ENCODE results near the gene TMEM63B. TPM values are rescaled to one million over a fixed set of nuclear protein-coding genes. Genes with fewer than 3 reads are reported as not detected.
A peak's percentile ranks its signal among the peaks of the same experiment; 100 is the strongest.

TMEM63B gene
- polyA plus RNA-seq, 3 donors, result 1.3 to 25.7 (median 1.9) TPM

GRCh38 chr6:44190715-44191114 lies 63.4 kb downstream of the TMEM63B start:
- no peaks in the 10 kb centered on the region for H3K27me3 ChIP-seq (ENCODE audit: control insufficient read depth in 2 of 2, insufficient read depth in 2 of 2, low read length in 2 of 2)
- no CpG with 5 or more reads among the region's 2 CpGs for WGBS (ENCODE audit: insufficient coverage)
- Mint-ChIP-seq H3K27me3 (ENCODE audit: low read depth in 3 of 3) (peaks cover 0 to 5% (median 2%) of the 10 kb centered on the region in 3 donors), H3K4me3 (no peak overlapping the region), H3K36me3 (no peaks in the 10 kb centered on the region), H3K9me3 (peaks cover 0 to 2% (median 0%) of the 10 kb centered on the region in 7 donors), H3K27ac (no peak overlapping the region), H3K4me1 (peaks cover 14% of the 10 kb centered on the region)
- H3K4me2 ChIP-seq (replicated peaks; ENCODE audit: extremely low read depth, low read length, poor library complexity, severe bottlenecking), result no peak overlapping the region
- H2AFZ ChIP-seq (ENCODE audit: insufficient read depth, low read depth, low read length, poor library complexity, severe bottlenecking), result no peak overlapping the region
- no peaks in the 10 kb centered on the region for H3K79me2 ChIP-seq (ENCODE audit: insufficient read depth, low read length)
- intact Hi-C loops (cut with micrococcal nuclease), result no loop called here
- H3K27ac ChIP-seq (ENCODE audit: low read depth in 1 of 2, low read length in 2 of 2), result no peak overlapping the region
- no peak for DNase-seq
- H3K4me3 ChIP-seq (replicated peaks in 1 of 3; ENCODE audit: low read depth in 2 of 3, low read length in 3 of 3), result no peak overlapping the region
- peaks cover 9% of the 10 kb centered on the region in 2 donors for H3K4me1 ChIP-seq (ENCODE audit: control insufficient read depth in 1 of 2, insufficient read depth in 2 of 2, low read length in 2 of 2)
- no peaks in the 10 kb centered on the region for H3K36me3 ChIP-seq (replicated peaks in 1 of 2; ENCODE audit: control insufficient read depth in 1 of 2, insufficient read depth in 2 of 2, low read length in 2 of 2)
- TF ChIP-seq CTCF (IDR thresholded peaks at IDR 0.05), result no peak
- H3K9ac ChIP-seq (ENCODE audit: insufficient read depth, low read length, poor library complexity, severe bottlenecking), result no peak overlapping the region
- no peaks in the 10 kb centered on the region for H3K9me3 ChIP-seq (replicated peaks in 1 of 2; ENCODE audit: control insufficient read depth in 1 of 2, insufficient read depth in 1 of 2, low read length in 2 of 2)
- H4K20me1 ChIP-seq (ENCODE audit: insufficient read depth, low read length), result no peaks in the 10 kb centered on the region

- Histone ChIP-seq H3K27me3 (ENCODE audit: control insufficient read depth in 2 of 2, insufficient read depth in 2 of 2, low read length in 2 of 2) (no peaks in the 10 kb centered on the region), H3K27ac (ENCODE audit: low read depth in 1 of 2, low read length in 2 of 2) (peak overlapping the region in 1 of 2 donors; percentile 14), H4K20me1 (ENCODE audit: insufficient read depth, low read length) (no peaks in the 10 kb centered on the region), H3K4me1 (ENCODE audit: control insufficient read depth in 1 of 2, insufficient read depth in 2 of 2, low read length in 2 of 2) (peaks cover 9% of the 10 kb centered on the region in 2 donors), H2AFZ (ENCODE audit: insufficient read depth, low read depth, low read length, poor library complexity, severe bottlenecking) (peak overlapping the region; percentile 85), H3K9ac (ENCODE audit: insufficient read depth, low read length, poor library complexity, severe bottlenecking) (peak overlapping the region; percentile 39), H3K4me2 (replicated peaks; ENCODE audit: extremely low read depth, low read length, poor library complexity, severe bottlenecking) (peak overlapping the region; percentile 59), H3K36me3 (replicated peaks in 1 of 2; ENCODE audit: control insufficient read depth in 1 of 2, insufficient read depth in 2 of 2, low read length in 2 of 2) (no peaks in the 10 kb centered on the region), H3K79me2 (ENCODE audit: insufficient read depth, low read length) (no peaks in the 10 kb centered on the region), H3K4me3 (replicated peaks in 1 of 3; ENCODE audit: low read depth in 2 of 3, low read length in 3 of 3) (peak overlapping the region; percentile 34 to 66 (median 52)), H3K9me3 (replicated peaks in 1 of 2; ENCODE audit: control insufficient read depth in 1 of 2, insufficient read depth in 1 of 2, low read length in 2 of 2) (no peaks in the 10 kb centered on the region)
- intact Hi-C loops (cut with micrococcal nuclease), result no loop called here
- peaks cover 0 to 2% (median 0%) of the 10 kb centered on the region in 7 donors for H3K9me3 Mint-ChIP-seq
- no peaks in the 10 kb centered on the region for H3K36me3 Mint-ChIP-seq
- peaks cover 11% of the 10 kb centered on the region for H3K4me1 Mint-ChIP-seq
- peak in 1 of 3 donors; percentile 9 for DNase-seq
- peaks cover 0 to 2% (median 0%) of the 10 kb centered on the region in 3 donors for H3K27me3 Mint-ChIP-seq (ENCODE audit: low read depth in 3 of 3)
- TF ChIP-seq CTCF (IDR thresholded peaks at IDR 0.05), result no peak
- H3K27ac Mint-ChIP-seq, result peak overlapping the region in 4 of 7 donors; percentile 37 to 86 (median 56)
- 30% methylated on average over 8 of the region's 10 CpGs for WGBS (ENCODE audit: insufficient coverage)
- H3K4me3 Mint-ChIP-seq, result peak overlapping the region; percentile 82 to 96
These were observed 65.2 kb downstream of the TMEM63B start for GRCh38 chr6:44192428-44193041.
